Measurements from ENCODE around the gene MFNG. TPM values are rescaled to one million over a fixed set of nuclear protein-coding genes. Genes with fewer than 3 reads are reported as not detected.

The MFNG gene
- total RNA-seq, 4 donors from 2014 or later: 7.5 to 23.1 (median 18.5) TPM

DNA sequence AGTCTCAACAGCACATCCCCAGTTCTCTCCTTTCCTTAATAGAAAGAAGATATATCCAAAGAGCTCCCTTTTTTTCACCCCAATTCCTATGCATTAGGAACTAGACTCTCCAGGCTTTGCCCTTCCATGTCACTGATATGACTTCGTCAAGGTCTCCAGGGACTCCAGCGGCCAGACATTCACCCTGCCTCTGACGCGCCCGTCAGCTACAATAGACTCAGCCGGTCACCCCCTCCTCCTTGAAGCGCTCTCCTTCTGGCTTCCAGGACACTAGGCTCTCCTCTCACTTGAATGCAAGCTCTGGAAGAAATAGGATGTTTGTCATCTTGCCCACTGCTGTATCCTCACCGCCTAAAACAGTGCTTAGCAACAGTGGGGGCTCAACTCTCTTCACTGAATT is 44.0 kb downstream of the MFNG start:
- intact Hi-C loops (cut with DNase I): no loop called here

GRCh38 chr22:37440875-37441274 is 45.3 kb downstream of the MFNG start:
- Histone ChIP-seq H3K27ac (replicated peaks in 1 of 4) (no peak overlapping the region), H3K9me3 (peaks cover 0 to 17% (median 7%) of the 10 kb centered on the region in 4 donors), H3K36me3 (no peaks in the 10 kb centered on the region), H3K4me3 (no peak overlapping the region), H3K4me1 (no peaks in the 10 kb centered on the region), H3K27me3 (peaks cover 0 to 82% (median 0%) of the 10 kb centered on the region in 4 donors)
- WGBS: 92% methylated on average over 4 of the region's 4 CpGs
- intact Hi-C loops (cut with DNase I): no loop called here
- no peak for DNase-seq (ENCODE audit: extremely low spot score)
- TF ChIP-seq POLR2A (IDR thresholded peaks at IDR 0.05; ENCODE audit: low read depth) (no peak), POLR2AphosphoS5 (IDR thresholded peaks at IDR 0.05) (no peak), EP300 (IDR thresholded peaks at IDR 0.05) (no peak), CTCF (IDR thresholded peaks at IDR 0.05) (no peak)

More for the DNA sequence above, 44.0 kb downstream of the MFNG start:
- WGBS: 73% methylated on average over 8 of the region's 8 CpGs
- no peak for DNase-seq (ENCODE audit: extremely low spot score)
- peaks cover 0 to 17% (median 7%) of the 10 kb centered on the region in 4 donors for H3K9me3 ChIP-seq
- H3K27ac ChIP-seq (replicated peaks in 1 of 4): no peak overlapping the region
- TF ChIP-seq POLR2AphosphoS5 (IDR thresholded peaks at IDR 0.05): no peak
- TF ChIP-seq CTCF (IDR thresholded peaks at IDR 0.05): no peak
- no peak for TF ChIP-seq EP300 (IDR thresholded peaks at IDR 0.05)
- no peak for TF ChIP-seq POLR2A (IDR thresholded peaks at IDR 0.05; ENCODE audit: low read depth)
- no peak overlapping the region for H3K4me3 ChIP-seq
- no peaks in the 10 kb centered on the region for H3K36me3 ChIP-seq
- no peaks in the 10 kb centered on the region for H3K4me1 ChIP-seq
- H3K27me3 ChIP-seq: peaks cover 0 to 85% (median 0%) of the 10 kb centered on the region in 4 donors

DNA sequence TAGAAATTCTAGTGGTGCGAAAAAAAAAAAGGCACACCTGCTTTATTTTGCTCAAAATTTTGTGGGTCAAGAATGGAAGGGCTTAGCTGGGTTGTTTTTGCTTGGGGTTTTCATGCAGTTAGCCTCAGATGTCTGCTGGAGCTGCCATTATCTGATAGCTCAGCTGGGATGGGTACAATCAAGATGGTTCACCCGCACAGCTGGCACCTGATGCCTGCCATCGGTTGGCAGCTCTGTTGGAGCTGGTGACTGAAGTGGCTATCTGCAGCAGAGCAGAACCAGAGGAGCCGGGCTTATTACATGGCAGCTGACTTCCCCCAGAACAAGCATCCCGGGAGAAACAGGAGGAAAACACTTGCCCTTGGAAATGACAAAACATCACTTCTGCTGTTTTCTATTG is 46.8 kb downstream of the MFNG start:
- WGBS: 84% methylated on average over 5 of the region's 5 CpGs
- no peaks in the 10 kb centered on the region for H3K4me1 ChIP-seq
- H3K27ac ChIP-seq (replicated peaks in 1 of 4): no peak overlapping the region
- H3K27me3 ChIP-seq: peaks cover 0 to 88% (median 0%) of the 10 kb centered on the region in 4 donors
- no peak overlapping the region for H3K4me3 ChIP-seq
- peaks cover 0 to 17% (median 7%) of the 10 kb centered on the region in 4 donors for H3K9me3 ChIP-seq
- intact Hi-C loops (cut with DNase I): no loop called here
- no peaks in the 10 kb centered on the region for H3K36me3 ChIP-seq
- no peak for DNase-seq (ENCODE audit: extremely low spot score)
- no peak for TF ChIP-seq POLR2A (IDR thresholded peaks at IDR 0.05; ENCODE audit: low read depth)

GRCh38 chr22:37435970-37436603 is 50.1 kb downstream of the MFNG start:
- intact Hi-C loops (cut with DNase I): no loop called here
- peaks cover 0 to 96% (median 7%) of the 10 kb centered on the region in 4 donors for H3K27me3 ChIP-seq
- TF ChIP-seq POLR2A (IDR thresholded peaks at IDR 0.05; ENCODE audit: low read depth): no peak
- TF ChIP-seq POLR2AphosphoS5 (IDR thresholded peaks at IDR 0.05): no peak
- TF ChIP-seq EP300 (IDR thresholded peaks at IDR 0.05): no peak
- TF ChIP-seq CTCF (IDR thresholded peaks at IDR 0.05): no peak
- 98% methylated on average over 5 of the region's 5 CpGs for WGBS
- H3K9me3 ChIP-seq: peaks cover 0 to 18% (median 9%) of the 10 kb centered on the region in 4 donors
- no peaks in the 10 kb centered on the region for H3K36me3 ChIP-seq
- H3K4me1 ChIP-seq: peaks cover 0 to 7% (median 0%) of the 10 kb centered on the region in 4 donors
- H3K27ac ChIP-seq (replicated peaks in 1 of 4): no peak overlapping the region
- no peak overlapping the region for H3K4me3 ChIP-seq
- no peak for DNase-seq (ENCODE audit: extremely low spot score)

DNA sequence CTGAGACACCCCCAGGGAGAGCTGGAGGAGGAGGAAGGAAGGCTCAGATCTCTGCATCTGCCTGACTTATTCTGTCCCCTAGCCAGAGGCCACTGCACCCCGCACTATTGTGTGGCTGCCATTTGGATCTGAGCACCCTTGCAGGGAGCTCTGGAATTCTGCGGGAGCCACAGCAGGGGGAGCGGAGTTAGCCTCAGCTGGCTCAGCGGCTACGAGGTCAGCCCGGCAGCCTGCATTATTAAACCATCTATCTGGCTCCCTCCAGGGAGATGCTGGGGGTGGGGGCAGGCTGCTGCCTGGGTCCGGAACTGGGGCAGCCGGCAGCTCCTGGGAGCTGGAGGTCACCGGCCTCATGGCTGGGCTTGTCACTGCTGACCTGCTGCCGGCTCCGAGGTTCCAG is 52.4 kb downstream of the MFNG start:
- Histone ChIP-seq H3K27me3 (peaks cover 0 to 96% (median 16%) of the 10 kb centered on the region in 4 donors), H3K4me1 (peaks cover 0 to 7% (median 0%) of the 10 kb centered on the region in 4 donors), H3K36me3 (no peaks in the 10 kb centered on the region), H3K9me3 (peaks cover 0 to 7% (median 3%) of the 10 kb centered on the region in 4 donors), H3K27ac (replicated peaks in 1 of 4) (no peak overlapping the region), H3K4me3 (no peak overlapping the region)
- WGBS: 27% methylated on average over 3 of the region's 11 CpGs
- intact Hi-C loops (cut with DNase I): no loop called here
- DNase-seq (ENCODE audit: extremely low spot score): no peak
- no peak for TF ChIP-seq POLR2AphosphoS5 (IDR thresholded peaks at IDR 0.05)
- TF ChIP-seq POLR2A (IDR thresholded peaks at IDR 0.05; ENCODE audit: low read depth): no peak
- no peak for TF ChIP-seq EP300 (IDR thresholded peaks at IDR 0.05)
